ENCODE measurements around the gene GAGE12E.
"Not testable (repeated sequence)": the region's sequence is repeated elsewhere in the genome, so short reads cannot be mapped to it uniquely, and the experiment has no call there.

GAGE12E gene

DNA sequence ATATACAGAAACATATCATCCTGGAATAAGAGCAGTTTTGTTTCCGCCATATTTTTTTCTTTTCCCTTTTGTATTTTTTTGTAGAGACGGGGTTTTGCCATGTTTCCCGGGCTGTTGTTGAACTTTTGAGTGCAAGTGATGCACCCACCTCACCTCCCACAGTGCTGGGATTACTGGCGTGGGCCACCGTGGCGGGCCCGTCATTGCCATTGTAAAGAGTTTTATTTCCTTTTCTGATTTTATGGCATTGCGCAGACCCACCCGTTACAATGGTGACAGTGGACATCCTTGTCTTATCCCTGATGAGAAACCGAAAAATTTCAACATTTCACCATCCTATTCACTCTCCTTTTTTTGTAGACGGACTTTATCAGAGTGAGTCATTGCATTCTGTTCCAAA lies 17.6 kb downstream of the GAGE12E start:
- H3K9ac ChIP-seq (ENCODE audit: low read depth, low read length, poor library complexity); H2BK5ac ChIP-seq (ENCODE audit: low read length); H4K8ac ChIP-seq (ENCODE audit: low read depth, low read length); H3K4me3 ChIP-seq (ENCODE audit: low read length in 2 of 2); H3K79me1 ChIP-seq (ENCODE audit: low read depth, low read length); H2BK15ac ChIP-seq (ENCODE audit: low read length); H3K18ac ChIP-seq (ENCODE audit: low read length); H4K91ac ChIP-seq (ENCODE audit: low read depth, low read length, poor library complexity); H3K14ac ChIP-seq (ENCODE audit: low read length); H3K4ac ChIP-seq (ENCODE audit: low read length); H2AK5ac ChIP-seq (ENCODE audit: low read depth, low read length); H3K23ac ChIP-seq (ENCODE audit: low read depth, low read length, poor library complexity); H2BK12ac ChIP-seq (ENCODE audit: low read length); DNase-seq (ENCODE audit: low spot score); H3K27ac ChIP-seq (replicated peaks; ENCODE audit: low read length); H3K36me3 ChIP-seq (replicated peaks in 1 of 2; ENCODE audit: control insufficient read depth in 2 of 2, insufficient read depth in 2 of 2, low read length in 2 of 2); H3K4me1 ChIP-seq (ENCODE audit: control insufficient read depth in 2 of 2, insufficient read depth in 1 of 2, low read depth in 1 of 2, low read length in 2 of 2); H2AFZ ChIP-seq (ENCODE audit: low read length); H3K9me3 ChIP-seq (replicated peaks in 1 of 2; ENCODE audit: control insufficient read depth in 2 of 2, insufficient read depth in 1 of 2, low read depth in 1 of 2, low read length in 2 of 2); H3K27me3 ChIP-seq (ENCODE audit: control insufficient read depth in 3 of 3, insufficient read depth in 3 of 3, low read depth in 1 of 3, low read length in 3 of 3); H3K4me2 ChIP-seq (ENCODE audit: insufficient read depth, low read length, poor library complexity, severe bottlenecking); H2BK120ac ChIP-seq (ENCODE audit: low read depth, low read length): not testable (repeated sequence)
- WGBS, 2 donors (ENCODE audit: extremely low coverage in 2 of 2, insufficient read length in 2 of 2, insufficient replicate concordance in 1 of 2) = no CpG with 5 or more reads among the region's 11 CpGs

DNA sequence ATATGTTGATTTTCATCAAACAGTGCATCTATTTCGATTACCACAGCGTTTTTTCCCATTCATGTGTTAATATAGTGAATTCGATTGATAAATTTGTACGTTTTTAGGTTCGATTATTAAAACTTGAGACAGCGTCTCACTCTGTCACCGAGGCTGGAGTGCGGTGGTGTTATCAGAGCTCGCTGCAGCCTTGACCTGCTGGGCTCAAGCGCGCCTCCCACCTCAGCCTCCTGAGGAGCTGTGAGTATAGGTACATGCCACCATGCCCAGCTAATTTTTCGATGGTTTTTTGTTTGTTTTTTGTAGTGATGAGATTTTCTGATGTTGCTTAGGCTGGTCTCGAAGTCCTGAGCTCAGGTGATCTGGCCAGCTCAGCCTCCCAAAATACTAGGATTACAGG lies 18.1 kb downstream of the GAGE12E start:
- WGBS, 2 donors (ENCODE audit: extremely low coverage in 2 of 2, insufficient read length in 2 of 2, insufficient replicate concordance in 1 of 2) = no CpG with 5 or more reads among the region's 13 CpGs
- H3K4me1 ChIP-seq (ENCODE audit: control insufficient read depth in 2 of 2, insufficient read depth in 1 of 2, low read depth in 1 of 2, low read length in 2 of 2); H3K9me3 ChIP-seq (replicated peaks in 1 of 2; ENCODE audit: control insufficient read depth in 2 of 2, insufficient read depth in 1 of 2, low read depth in 1 of 2, low read length in 2 of 2); H3K14ac ChIP-seq (ENCODE audit: low read length); H2BK120ac ChIP-seq (ENCODE audit: low read depth, low read length); H3K18ac ChIP-seq (ENCODE audit: low read length); H3K9ac ChIP-seq (ENCODE audit: low read depth, low read length, poor library complexity); H2AK5ac ChIP-seq (ENCODE audit: low read depth, low read length); H3K36me3 ChIP-seq (replicated peaks in 1 of 2; ENCODE audit: control insufficient read depth in 2 of 2, insufficient read depth in 2 of 2, low read length in 2 of 2); H3K4me3 ChIP-seq (ENCODE audit: low read length in 2 of 2); H3K4ac ChIP-seq (ENCODE audit: low read length); H2AFZ ChIP-seq (ENCODE audit: low read length); H2BK15ac ChIP-seq (ENCODE audit: low read length); H3K79me1 ChIP-seq (ENCODE audit: low read depth, low read length); H3K4me2 ChIP-seq (ENCODE audit: insufficient read depth, low read length, poor library complexity, severe bottlenecking); DNase-seq (ENCODE audit: low spot score); H2BK5ac ChIP-seq (ENCODE audit: low read length); H3K23ac ChIP-seq (ENCODE audit: low read depth, low read length, poor library complexity); H4K8ac ChIP-seq (ENCODE audit: low read depth, low read length); H4K91ac ChIP-seq (ENCODE audit: low read depth, low read length, poor library complexity); H3K27me3 ChIP-seq (ENCODE audit: control insufficient read depth in 3 of 3, insufficient read depth in 3 of 3, low read depth in 1 of 3, low read length in 3 of 3); H2BK12ac ChIP-seq (ENCODE audit: low read length); H3K27ac ChIP-seq (replicated peaks; ENCODE audit: low read length): not testable (repeated sequence)

DNA sequence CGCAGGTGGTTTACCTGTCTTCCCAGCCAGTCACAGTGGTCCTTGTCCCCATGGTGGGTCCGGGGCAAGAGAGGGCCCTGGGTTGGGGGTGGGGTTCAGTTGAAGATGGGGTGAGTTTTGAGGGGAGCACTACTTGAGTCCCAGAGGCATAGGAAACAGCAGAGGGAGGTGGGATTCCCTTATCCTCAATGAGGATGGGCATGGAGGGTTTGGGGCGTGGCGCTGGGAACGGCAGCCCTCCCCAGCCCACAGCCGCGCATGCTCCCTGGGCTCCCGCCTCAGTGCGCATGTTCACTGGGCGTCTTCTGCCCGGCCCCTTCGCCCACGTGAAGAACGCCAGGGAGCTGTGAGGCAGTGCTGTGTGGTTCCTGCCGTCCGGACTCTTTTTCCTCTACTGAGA lies 19.0 kb downstream of the GAGE12E start, which contains the start of gene GAGE12G:
Gene GAGE12G (plus strand): TSS at position 301 of the 400 bp plus-strand sequence. CDS start 1,155 bp downstream, outside the sequence.
- WGBS, 2 donors (ENCODE audit: extremely low coverage in 2 of 2, insufficient read length in 2 of 2, insufficient replicate concordance in 1 of 2) = no CpG with 5 or more reads among the region's 16 CpGs
- H3K4me2 ChIP-seq (ENCODE audit: insufficient read depth, low read length, poor library complexity, severe bottlenecking); H2BK5ac ChIP-seq (ENCODE audit: low read length); H3K4ac ChIP-seq (ENCODE audit: low read length); H3K23ac ChIP-seq (ENCODE audit: low read depth, low read length, poor library complexity); H3K4me1 ChIP-seq (ENCODE audit: control insufficient read depth in 2 of 2, insufficient read depth in 1 of 2, low read depth in 1 of 2, low read length in 2 of 2); DNase-seq (ENCODE audit: low spot score); H4K91ac ChIP-seq (ENCODE audit: low read depth, low read length, poor library complexity); H3K9me3 ChIP-seq (replicated peaks in 1 of 2; ENCODE audit: control insufficient read depth in 2 of 2, insufficient read depth in 1 of 2, low read depth in 1 of 2, low read length in 2 of 2); H4K8ac ChIP-seq (ENCODE audit: low read depth, low read length); H3K4me3 ChIP-seq (ENCODE audit: low read length in 2 of 2); H2AFZ ChIP-seq (ENCODE audit: low read length); H3K79me1 ChIP-seq (ENCODE audit: low read depth, low read length); H2BK12ac ChIP-seq (ENCODE audit: low read length); H3K9ac ChIP-seq (ENCODE audit: low read depth, low read length, poor library complexity); H3K27ac ChIP-seq (replicated peaks; ENCODE audit: low read length); H3K36me3 ChIP-seq (replicated peaks in 1 of 2; ENCODE audit: control insufficient read depth in 2 of 2, insufficient read depth in 2 of 2, low read length in 2 of 2); H2BK15ac ChIP-seq (ENCODE audit: low read length); H3K14ac ChIP-seq (ENCODE audit: low read length); H3K27me3 ChIP-seq (ENCODE audit: control insufficient read depth in 3 of 3, insufficient read depth in 3 of 3, low read depth in 1 of 3, low read length in 3 of 3); H2AK5ac ChIP-seq (ENCODE audit: low read depth, low read length); H2BK120ac ChIP-seq (ENCODE audit: low read depth, low read length); H3K18ac ChIP-seq (ENCODE audit: low read length): not testable (repeated sequence)

DNA sequence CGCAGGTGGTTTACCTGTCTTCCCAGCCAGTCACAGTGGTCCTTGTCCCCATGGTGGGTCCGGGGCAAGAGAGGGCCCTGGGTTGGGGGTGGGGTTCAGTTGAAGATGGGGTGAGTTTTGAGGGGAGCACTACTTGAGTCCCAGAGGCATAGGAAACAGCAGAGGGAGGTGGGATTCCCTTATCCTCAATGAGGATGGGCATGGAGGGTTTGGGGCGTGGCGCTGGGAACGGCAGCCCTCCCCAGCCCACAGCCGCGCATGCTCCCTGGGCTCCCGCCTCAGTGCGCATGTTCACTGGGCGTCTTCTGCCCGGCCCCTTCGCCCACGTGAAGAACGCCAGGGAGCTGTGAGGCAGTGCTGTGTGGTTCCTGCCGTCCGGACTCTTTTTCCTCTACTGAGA lies 28.6 kb downstream of the GAGE12E start, which contains the start of gene GAGE12H:
Gene GAGE12H (plus strand): TSS at position 301 of the 400 bp plus-strand sequence. CDS start 1,155 bp downstream, outside the sequence.
- not testable (repeated sequence) for H3K23ac ChIP-seq (ENCODE audit: low read depth, low read length, poor library complexity); H3K36me3 ChIP-seq (replicated peaks in 1 of 2; ENCODE audit: control insufficient read depth in 2 of 2, insufficient read depth in 2 of 2, low read length in 2 of 2); H2AFZ ChIP-seq (ENCODE audit: low read length); H3K14ac ChIP-seq (ENCODE audit: low read length); H2BK15ac ChIP-seq (ENCODE audit: low read length); H3K4me3 ChIP-seq (ENCODE audit: low read length in 2 of 2); H4K8ac ChIP-seq (ENCODE audit: low read depth, low read length); DNase-seq (ENCODE audit: low spot score); H3K4me2 ChIP-seq (ENCODE audit: insufficient read depth, low read length, poor library complexity, severe bottlenecking); H2BK5ac ChIP-seq (ENCODE audit: low read length); H3K9me3 ChIP-seq (replicated peaks in 1 of 2; ENCODE audit: control insufficient read depth in 2 of 2, insufficient read depth in 1 of 2, low read depth in 1 of 2, low read length in 2 of 2); H3K27me3 ChIP-seq (ENCODE audit: control insufficient read depth in 3 of 3, insufficient read depth in 3 of 3, low read depth in 1 of 3, low read length in 3 of 3); H2BK120ac ChIP-seq (ENCODE audit: low read depth, low read length); H4K91ac ChIP-seq (ENCODE audit: low read depth, low read length, poor library complexity); H3K4ac ChIP-seq (ENCODE audit: low read length); H3K9ac ChIP-seq (ENCODE audit: low read depth, low read length, poor library complexity); H3K4me1 ChIP-seq (ENCODE audit: control insufficient read depth in 2 of 2, insufficient read depth in 1 of 2, low read depth in 1 of 2, low read length in 2 of 2); H2BK12ac ChIP-seq (ENCODE audit: low read length); H3K27ac ChIP-seq (replicated peaks; ENCODE audit: low read length); H2AK5ac ChIP-seq (ENCODE audit: low read depth, low read length); H3K18ac ChIP-seq (ENCODE audit: low read length); H3K79me1 ChIP-seq (ENCODE audit: low read depth, low read length)
- no CpG with 5 or more reads among the region's 16 CpGs for WGBS, 2 donors (ENCODE audit: extremely low coverage in 2 of 2, insufficient read length in 2 of 2, insufficient replicate concordance in 1 of 2)

Data from neuronal stem cell (in vitro differentiated cells).